ENCODE data around the gene ACAD9.
"Not testable (repeated sequence)": the region's sequence is repeated elsewhere in the genome, so short reads cannot be mapped to it uniquely, and the experiment has no call there.

Gene ACAD9

GRCh38 chr3:128889139-128889894 lies 9.9 kb downstream of the ACAD9 start:
- no peak for FAIRE-seq
- no peak for DNase-seq (ENCODE audit: low spot score)

- DNase-seq (ENCODE audit: low spot score): no peak
- no peak for FAIRE-seq
These were observed 16.6 kb downstream of the ACAD9 start for GRCh38 chr3:128895843-128896697.

GRCh38 chr3:128902426-128902825 lies 23.0 kb downstream of the ACAD9 start:
- no peak for FAIRE-seq
- no peak for DNase-seq (ENCODE audit: low spot score)

GRCh38 chr3:128903501-128903900 lies 24.1 kb downstream of the ACAD9 start:
- no peak for FAIRE-seq
- DNase-seq (ENCODE audit: low spot score): no peak

GRCh38 chr3:128906031-128906803 lies 26.8 kb downstream of the ACAD9 start:
- DNase-seq (ENCODE audit: low spot score) (no peak), FAIRE-seq (no peak)

- FAIRE-seq: no peak
- no peak for DNase-seq (ENCODE audit: low spot score)
These were observed 27.5 kb downstream of the ACAD9 start for GRCh38 chr3:128906804-128907525.

- FAIRE-seq: no peak
- no peak for DNase-seq (ENCODE audit: low spot score)
These were observed 28.5 kb downstream of the ACAD9 start for GRCh38 chr3:128907706-128908445.

GRCh38 chr3:128908951-128909350 lies 29.5 kb downstream of the ACAD9 start:
- DNase-seq (ENCODE audit: low spot score): no peak
- FAIRE-seq: no peak

GRCh38 chr3:128910006-128910405 lies 30.6 kb downstream of the ACAD9 start:
- DNase-seq (ENCODE audit: low spot score): no peak
- no peak for FAIRE-seq

GRCh38 chr3:128911911-128912310 lies 32.5 kb downstream of the ACAD9 start:
- no peak for DNase-seq (ENCODE audit: low spot score)
- no peak for FAIRE-seq

GRCh38 chr3:128914966-128915645 lies 35.7 kb downstream of the ACAD9 start:
- FAIRE-seq: no peak
- no peak for DNase-seq (ENCODE audit: low spot score)

- FAIRE-seq: no peak
- no peak for DNase-seq (ENCODE audit: low spot score)
These were observed 37.9 kb downstream of the ACAD9 start for GRCh38 chr3:128917291-128917690.

GRCh38 chr3:128919988-128920387 lies 40.6 kb downstream of the ACAD9 start:
- no peak for FAIRE-seq
- DNase-seq (ENCODE audit: low spot score): no peak

GRCh38 chr3:128922804-128923459 lies 43.5 kb downstream of the ACAD9 start:
- no peak for DNase-seq (ENCODE audit: low spot score)
- no peak for FAIRE-seq

GRCh38 chr3:128923576-128923975 lies 44.2 kb downstream of the ACAD9 start:
- no peak for DNase-seq (ENCODE audit: low spot score)
- no peak for FAIRE-seq

- FAIRE-seq; DNase-seq (ENCODE audit: low spot score): not testable (repeated sequence)
These were observed 44.6 kb downstream of the ACAD9 start for GRCh38 chr3:128923986-128924385.

- DNase-seq (ENCODE audit: low spot score): no peak
- FAIRE-seq: no peak
These were observed 49.9 kb downstream of the ACAD9 start for GRCh38 chr3:128929364-128929763.

- FAIRE-seq: no peak
- no peak for DNase-seq (ENCODE audit: low spot score)
These were observed 51.6 kb downstream of the ACAD9 start for GRCh38 chr3:128931046-128931445.

- DNase-seq (ENCODE audit: low spot score): no peak
- FAIRE-seq: no peak
These were observed 53.2 kb downstream of the ACAD9 start for GRCh38 chr3:128932516-128933212.

All from urothelium cell line (cell line).